GM18870 (cell line): ENCODE measurements around the gene RSL24D1.
A peak's percentile ranks its signal among the peaks of the same experiment; 100 is the strongest.

Source experiments
- ATAC-seq: cut with Tn5 transposase; IDR thresholded peaks from one replicate; pipeline ENCODE4 v1.9.1; 2021; ENCODE audit warnings: moderate library complexity; ENCODE audit not compliant: unreplicated experiment

RSL24D1 gene

DNA sequence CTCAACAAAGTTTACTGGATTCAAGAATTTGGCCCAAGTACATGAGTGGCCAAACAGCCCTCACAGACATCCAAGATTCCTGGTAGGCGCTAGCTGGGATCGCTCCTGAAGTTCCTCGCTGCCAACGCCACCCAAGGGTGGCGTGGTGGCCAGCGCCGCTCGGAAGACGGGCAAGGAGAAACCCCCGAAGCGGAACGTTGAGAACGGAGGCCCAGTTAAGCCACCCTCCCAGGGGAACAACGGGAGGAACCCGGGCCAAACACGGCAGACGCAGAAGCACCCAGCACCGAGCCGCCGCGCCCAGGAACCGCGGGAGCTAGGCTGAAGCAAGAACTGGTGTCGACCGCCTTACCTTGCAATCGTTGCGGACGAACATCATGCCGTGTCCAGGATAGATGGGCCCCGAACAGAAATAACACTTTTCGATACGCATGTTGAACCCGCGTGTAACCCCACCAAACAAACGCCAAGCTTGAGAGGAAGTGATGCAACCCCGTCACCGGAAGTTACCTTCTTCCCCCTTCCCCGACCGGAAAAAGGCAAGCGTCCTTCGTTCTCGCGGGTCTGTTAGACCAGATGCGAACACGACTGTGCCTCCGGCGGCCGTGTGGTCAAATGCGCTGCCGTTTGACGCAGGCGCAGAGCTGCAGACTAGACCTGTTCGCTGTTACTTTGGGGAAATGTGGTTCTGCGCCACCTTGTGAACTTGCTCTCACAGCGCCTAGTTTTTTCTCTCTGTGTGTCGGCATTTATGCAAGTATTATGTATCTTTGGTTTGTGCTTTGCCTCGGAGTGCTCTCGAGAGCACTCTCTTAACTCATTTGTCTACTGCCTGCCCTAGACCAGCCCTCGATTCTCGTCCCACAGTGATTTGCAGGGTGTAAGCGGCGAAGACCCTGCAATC is at the start of gene RSL24D1:
TSS of gene RSL24D1 (minus strand) at position 484 of the 904 bp plus-strand sequence. CDS start at position 433, 51 bp downstream.
- ATAC-seq = peak; percentile 96

DNA sequence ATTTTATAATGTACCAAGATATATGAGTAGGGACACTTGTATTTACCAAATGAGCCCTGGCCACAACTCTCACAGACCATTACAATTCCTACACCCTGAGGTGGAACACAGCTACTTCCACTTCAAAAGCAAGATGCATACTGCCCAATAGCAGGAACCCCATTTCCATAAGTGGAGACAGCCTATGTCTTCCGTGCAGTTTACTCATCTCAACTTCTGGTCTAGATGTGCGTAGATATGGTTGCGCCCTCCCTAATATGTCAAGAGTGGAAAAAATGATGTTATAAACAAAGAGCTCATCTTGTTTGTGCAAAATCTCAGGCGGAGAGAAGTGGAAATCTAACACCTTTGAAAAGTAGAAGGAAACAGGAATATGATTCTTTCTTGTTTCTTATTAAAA is 48.3 kb upstream of the RSL24D1 start:
- ATAC-seq = no peak

DNA sequence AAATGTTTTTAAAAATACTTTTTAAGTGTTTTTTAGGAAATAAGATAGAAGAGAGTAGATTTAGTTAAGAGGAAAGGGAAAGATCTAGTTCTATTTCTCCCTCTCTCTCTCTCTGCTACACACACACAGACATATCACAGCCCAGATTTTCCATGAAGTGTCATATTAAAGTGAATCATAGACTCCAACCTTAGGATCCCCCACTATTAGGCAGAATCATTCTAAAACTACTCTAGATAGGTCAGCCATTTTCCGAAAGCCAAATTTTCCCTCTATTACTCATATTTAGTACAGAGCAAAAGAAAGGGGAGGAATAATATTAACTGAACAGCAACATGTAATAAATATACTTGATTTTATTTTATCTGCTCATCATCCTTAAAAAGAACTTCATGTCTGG is 45.1 kb upstream of the RSL24D1 start:
- ATAC-seq = no peak

DNA sequence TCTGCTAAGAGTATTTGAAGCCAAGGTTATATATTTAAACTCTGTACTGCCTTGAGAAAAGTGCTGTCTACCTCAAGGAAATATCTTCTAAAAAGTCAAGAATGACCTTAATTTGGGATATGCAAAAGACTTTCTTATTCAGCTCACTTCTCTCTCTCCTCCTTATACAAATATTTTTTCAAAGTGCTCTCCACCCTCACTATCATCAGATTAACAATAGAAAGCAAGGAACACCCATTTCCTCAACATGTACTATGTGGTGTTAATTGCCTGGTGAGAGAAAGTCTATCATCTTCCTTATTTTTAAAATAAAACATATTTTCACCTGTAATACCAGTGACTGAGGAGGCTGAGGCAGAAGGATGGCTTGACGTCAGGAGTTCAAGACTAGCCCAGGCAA is 44.4 kb upstream of the RSL24D1 start:
- no peak for ATAC-seq

DNA sequence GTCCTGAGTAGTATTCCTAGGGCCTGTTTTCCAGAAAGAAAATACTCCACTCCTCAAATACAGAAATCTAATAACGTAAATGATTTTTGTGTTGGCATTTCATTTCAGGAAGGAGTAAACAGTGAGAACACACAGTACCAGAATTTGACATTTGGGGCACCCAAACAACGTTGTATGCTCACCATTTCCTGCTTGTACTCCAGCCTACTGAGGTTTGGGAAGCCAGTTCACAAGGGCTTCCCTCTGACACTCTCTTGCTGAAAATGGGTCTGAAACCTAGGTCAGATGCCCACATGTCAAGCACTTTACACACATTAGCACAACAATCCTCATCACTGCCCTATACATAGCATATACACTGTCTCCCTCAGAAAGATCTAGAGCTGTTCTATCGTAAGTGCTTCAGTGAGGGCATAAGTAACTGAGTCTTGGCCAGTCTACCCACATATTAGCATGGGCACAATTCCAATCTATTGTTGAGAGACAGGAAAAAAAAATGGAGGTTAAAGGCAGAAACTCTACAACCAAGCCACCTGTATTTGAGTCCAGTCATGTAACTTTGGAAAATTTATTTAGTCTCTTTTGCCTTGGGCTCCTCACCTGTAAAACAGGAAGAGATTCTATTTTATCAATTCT is 43.5 kb upstream of the RSL24D1 start:
- no peak for ATAC-seq

DNA sequence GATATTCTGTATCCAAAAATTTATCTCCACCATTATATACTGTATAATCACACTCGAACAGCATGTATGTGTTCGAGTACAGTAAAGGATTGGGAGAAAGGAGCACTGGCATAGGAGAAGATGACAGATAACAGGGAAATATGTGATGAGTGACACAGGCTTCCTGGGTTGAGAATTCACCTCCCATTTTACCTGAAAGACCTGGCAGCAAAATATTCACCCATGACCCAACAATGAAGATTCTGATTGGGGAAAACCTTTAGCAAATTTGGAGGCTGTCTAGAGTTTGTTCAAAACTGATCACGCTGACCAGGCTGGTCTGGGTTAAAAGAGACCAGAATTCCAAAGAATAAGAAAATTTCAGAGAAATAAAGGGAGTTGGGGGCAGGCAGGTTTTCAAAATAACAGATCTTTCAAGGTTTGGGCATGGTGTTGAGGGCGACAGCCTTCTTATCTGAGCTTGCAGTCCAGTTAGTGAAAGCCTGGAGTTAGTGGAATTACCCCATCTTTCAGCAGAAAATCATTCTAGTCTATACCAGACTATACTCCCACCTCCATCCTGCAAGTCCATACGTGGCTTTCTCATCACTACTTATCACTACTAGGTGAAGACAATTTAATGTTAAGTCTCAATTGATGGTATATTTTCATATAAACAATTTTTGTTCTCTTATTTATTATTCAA is 42.8 kb upstream of the RSL24D1 start:
- ATAC-seq = no peak

DNA sequence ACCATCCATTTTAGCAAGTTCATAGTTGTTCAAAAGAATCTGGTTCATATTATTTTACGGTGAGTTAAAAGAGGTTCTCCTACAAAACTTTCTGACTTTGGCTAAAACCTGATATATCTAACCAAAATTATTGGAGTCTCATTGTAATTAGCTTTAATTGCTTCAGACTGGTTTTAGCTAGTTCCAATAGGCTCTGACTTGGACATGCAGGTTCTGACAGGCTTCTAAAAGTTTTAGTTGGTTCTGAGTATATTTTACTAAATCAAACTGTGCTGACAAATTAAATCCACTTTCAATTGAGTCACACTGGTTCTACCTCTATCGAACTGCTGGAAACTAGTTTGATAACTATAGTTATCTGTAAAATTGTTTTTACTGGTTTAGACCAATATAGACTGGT is 42.1 kb upstream of the RSL24D1 start:
- ATAC-seq = no peak

DNA sequence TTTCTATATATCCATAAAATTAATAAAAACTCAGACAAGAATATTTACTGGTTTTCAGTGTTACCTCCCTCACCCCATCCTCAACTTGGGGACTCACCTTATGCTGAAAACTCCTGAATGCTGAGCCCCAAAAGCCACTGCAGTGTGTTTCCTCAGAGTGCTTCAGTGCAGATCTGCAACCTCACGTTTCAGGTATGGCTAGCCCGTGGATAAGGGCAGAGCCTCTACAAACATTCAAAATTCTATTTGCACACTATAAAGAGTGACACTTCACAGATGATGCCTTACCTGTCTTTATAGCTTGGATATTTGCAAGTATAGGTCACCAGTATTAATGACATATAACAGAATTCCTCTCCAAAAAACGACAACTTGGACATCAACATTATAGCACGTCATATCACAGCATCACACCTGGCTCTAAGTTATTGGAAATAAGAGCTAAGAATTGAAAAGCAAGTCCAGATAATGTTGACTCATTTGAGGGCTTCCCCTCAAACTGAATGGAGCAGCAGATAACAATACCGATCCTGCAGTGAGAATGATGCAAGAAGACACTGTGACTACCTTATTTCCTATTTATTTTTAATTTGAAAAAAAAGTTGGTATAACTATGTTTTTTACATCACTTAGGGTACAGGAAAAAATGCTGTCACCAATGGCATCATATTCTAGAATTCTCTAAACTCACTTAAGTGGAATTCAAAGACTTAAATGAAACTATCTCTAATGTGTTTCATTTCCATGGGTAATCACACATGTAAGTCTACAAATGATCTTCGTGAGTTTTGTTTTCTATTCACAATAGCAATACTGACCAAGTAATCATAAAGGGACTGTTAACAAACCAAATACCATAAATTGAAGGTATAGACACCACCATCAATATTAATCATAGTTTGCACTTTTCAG is 40.7 kb upstream of the RSL24D1 start:
- ATAC-seq = no peak

DNA sequence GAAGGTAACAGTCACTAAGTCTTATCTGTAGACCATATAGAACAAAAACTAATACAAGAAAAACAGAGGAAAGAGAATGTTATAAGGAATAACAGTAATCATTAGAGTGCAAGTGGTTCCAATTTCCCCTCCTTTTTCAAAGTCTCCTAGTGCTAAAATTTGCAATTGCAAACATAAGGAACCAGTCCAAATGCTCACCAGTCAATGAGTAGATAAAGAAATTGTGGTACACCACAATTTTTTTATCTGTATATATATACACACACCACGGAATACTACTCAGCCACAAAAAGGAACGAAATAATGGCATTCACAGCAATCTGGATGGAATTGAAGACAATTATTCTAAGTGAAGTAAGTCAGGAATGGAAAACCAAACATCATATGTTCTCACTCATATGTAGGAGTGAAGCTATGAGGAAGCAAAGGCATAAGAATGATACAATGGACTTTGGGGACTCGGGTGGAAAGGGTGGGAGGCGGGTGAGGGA is 38.9 kb upstream of the RSL24D1 start:
- ATAC-seq = no peak

DNA sequence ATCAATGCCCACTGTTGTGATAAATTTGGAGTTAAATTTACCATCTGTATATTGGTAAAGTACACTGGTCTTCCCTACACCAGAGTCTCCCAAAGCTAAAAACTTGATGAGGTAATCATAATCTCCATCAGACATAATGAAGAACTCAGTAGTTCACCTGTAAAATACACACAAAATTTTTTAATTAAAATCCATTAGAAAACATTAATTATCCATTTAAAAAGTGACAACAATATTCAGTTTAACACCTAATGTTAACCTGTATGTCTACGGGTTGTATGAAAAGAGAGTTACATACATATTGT is 38.0 kb upstream of the RSL24D1 start:
- ATAC-seq = no peak

DNA sequence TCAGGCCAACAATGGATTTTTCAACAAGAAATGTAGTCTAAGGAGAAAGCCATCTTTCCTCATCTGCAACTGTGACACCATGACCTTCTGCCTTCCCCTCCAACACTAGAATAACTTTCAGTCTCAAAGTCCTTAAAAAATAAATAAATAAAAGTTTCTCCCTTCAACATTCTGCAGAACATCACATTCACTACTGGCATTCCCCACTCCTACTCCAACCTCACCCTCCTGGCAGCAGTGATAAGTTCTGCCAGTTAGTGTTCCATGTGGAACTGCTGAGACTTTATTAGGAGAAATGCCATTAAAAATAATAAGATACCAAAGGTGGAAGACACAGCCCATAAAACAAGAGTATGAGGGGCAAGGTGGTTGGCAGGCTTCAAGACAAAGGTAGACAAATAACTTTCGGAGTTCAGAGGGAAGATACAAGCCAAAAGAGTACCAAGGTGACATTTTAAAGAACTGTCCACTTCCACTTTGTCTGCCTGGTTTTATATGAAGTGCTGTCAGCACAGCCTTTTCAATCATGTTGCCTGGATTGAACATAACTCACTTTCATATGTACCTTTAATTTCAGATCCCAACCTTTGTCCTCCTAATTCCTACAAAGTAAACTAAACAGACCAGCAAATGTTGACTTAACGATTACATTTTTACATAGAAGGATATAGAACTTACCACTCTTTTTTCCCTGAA is 37.5 kb upstream of the RSL24D1 start:
- no peak for ATAC-seq

DNA sequence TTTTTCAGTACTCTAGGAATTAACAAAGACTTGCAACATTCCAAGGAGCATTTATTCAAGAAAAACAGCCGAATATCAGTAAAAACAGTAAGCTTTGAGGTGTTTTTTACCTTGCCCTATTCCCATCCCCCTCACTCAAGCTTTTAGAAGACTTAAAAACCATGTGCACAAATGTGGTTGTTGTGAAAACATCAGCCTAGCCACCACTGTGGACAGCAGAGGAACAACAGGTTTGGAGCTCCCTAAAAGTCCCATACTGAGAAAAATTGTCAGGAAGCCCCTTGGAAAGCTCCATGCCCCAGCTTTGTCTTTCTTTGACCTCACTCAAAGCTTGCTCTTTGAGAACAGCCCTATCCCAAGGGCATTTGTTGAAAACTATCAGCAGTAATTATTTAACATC is 34.7 kb upstream of the RSL24D1 start:
- no peak for ATAC-seq

DNA sequence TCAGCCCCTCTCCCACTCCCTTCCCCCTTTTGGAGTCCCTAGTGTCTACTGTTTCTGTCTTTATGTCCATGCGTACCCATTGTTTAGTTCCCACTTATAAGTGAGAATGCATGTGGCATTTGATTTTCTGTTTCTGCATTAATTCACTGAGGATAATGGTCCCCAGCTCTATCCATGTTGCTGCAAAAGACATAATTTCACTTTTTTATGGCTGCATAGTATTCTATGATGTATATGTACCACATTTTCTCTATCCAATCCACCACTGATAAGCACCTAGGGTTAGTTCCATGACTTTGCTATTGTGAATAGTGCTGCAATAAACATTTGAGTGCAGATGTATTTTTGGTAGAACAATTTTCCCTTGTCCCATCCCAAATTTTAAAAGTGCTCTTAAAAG is 34.2 kb upstream of the RSL24D1 start:
- ATAC-seq = no peak

DNA sequence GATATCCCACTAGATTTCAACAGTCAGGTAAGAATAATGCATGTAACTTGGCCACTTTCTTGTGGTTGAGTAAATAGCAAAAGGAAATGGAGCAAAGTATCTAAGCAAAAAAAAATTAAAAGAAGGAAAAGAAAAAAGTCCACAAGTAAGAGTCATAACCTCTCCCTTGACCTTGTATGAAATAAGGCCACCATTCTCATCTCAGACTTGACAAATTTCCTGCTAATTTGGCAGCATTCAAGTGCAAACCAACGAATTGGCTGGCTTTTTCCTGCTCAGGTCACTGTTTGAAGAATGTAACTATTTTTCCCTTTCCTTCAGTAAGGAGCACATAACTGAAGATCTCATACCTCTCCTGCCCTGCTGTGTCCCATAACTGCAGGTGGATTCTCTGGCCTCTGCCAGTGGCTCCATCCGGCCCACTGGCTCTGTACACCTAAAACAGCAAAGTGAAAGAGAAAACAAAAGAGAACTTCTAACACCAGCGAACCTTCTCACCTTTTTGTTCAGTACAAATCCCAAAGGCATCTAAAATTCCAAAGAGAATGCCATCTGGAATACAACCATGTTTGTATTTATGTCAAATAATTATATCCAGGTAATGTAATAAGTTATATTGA is 33.4 kb upstream of the RSL24D1 start:
- no peak for ATAC-seq

DNA sequence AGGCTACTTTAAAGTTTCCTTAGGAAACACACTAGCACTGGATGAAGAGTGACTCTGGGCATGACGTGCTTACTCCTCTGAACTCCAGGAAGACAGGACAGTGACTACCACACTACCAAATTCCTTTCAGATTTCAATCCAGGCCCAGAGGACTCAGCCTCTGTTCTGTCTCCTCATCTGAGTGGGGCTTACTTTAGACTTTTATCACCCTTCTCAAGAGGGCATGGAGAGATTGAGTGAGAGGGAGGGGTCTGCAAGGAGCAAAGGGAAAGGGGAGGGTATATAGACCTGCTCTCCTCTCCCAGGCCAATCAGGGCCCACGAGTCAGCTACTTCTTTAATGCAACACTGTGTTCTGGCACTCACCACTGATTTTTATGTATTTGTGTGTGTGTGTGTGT is 29.4 kb upstream of the RSL24D1 start:
- ATAC-seq = no peak

DNA sequence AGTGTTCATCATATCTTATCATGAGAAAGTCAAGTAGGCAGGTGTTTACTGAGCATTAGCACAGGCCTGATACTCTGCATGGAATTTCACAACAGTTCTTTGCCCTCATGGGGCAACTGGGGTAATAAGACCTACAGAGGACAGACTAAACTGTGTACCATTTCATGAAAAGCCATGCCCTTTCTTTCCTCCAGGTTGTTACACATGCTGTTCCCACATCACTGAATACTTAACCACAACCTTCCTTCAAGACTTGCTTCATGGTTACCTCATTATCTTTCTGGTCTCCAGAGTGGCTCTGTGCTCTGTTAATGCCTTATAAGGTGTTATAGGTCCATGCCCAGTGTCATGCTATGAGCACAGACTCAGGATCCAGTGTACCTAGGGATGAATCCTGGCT is 28.2 kb upstream of the RSL24D1 start:
- ATAC-seq = peak; percentile 30

DNA sequence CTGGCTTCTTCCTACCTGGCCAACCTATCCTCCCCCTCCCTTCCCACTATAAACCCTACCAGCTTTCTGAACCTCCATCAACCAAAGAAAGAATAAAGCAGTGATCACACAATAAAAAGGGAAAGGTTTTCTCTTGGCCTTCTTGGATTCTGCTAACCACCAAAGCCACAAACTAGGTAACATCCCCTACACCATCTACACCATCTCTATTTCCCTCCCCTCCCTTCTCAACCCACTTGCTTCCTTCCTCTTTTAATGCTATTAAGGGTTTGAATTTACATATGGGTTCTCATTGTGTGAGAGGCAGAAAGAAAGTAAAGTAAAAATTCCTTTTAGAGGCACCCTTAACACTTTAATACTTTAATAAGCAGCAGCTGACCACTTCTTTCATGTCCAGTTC is 25.8 kb upstream of the RSL24D1 start:
- ATAC-seq = peak; percentile 63

DNA sequence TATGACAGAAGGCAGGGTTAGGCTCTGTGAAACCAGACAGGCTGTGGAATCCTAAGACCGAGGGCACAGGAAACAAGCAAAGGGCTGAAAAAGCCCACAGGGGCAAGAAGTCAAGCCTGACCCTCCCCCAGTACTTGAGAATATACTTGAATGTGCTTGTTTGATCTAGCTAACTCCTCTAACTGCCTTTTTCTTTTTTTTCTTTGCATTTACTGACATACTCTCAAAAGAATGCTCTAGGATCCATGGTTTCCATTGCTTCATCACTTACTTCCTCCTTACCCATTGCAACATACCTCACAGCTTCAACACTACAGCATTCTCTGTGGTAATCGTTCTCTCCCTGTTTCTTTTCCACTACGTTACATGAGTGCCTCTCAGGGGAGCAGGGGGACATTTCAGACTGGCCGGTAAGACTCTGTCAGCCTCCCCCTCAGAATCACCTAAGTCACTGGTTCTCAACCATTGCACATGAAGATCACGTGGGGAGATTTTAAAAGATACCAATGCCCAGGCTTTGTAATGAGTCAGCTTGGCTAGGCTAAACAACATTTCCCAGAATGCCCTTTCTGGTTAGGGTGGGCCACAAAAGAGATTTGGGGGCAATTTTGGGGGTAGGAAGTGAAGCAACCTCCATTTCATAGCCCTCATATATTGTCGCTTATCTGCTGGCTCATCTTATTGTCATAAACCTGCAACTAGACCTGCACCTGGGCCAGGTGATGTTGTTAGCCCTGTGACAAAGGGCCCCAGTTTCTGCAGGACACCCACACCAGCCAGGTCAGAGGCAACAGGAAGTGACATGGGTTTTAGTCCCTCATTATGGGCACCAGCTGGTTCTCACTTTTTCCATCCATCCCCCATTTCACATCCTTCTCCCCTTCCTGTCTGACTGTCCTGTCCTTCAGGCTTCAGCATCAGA is 24.6 kb upstream of the RSL24D1 start:
- peak; percentile 41 for ATAC-seq

DNA sequence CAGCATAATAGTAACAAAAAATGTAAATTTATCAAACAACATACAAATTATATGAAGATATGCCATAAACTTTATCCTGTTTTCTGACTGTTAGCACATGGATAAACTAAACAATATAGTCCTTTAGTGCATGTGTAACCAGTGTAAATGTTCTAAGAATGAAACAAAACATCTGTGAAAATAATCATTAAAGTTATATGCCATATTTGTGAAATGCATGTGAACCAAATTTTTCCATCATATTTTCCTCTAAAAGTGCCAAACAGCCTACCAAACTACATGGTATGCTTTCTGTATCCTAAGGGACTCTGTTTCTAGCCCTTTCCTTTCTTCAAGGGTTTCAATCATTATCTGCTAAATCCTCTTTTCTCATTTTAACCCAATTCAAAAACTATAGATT is 23.9 kb upstream of the RSL24D1 start:
- no peak for ATAC-seq
